Myocyte (in vitro differentiated cells): ENCODE data around the gene CDCA5. TPM values are rescaled to one million over a fixed set of nuclear protein-coding genes. Genes with fewer than 3 reads are reported as not detected.

Source experiments
- DNase-seq: peaks from one replicate; pipeline ENCODE4 v3.0.0-alpha.2; 2012; ENCODE audit warnings: low read depth
- polyA plus RNA-seq: library from polyadenylated mRNA; unstranded; fragments of >200 nt; gene quantifications from one replicate; pipeline ENCODE4 v1.2.1, GENCODE V29; 2012; ENCODE audit warnings: missing spikeins
- total RNA-seq: library from RNA; depleted of rRNA; stranded (reverse); fragments of >200 nt; gene quantifications from 2 replicates; pipeline ENCODE4 v1.2.3, GENCODE V29; 2014

CDCA5 gene
- total RNA-seq = 0.75 and 1.8 TPM in 2 replicates
- polyA plus RNA-seq = 1.3 TPM

DNA sequence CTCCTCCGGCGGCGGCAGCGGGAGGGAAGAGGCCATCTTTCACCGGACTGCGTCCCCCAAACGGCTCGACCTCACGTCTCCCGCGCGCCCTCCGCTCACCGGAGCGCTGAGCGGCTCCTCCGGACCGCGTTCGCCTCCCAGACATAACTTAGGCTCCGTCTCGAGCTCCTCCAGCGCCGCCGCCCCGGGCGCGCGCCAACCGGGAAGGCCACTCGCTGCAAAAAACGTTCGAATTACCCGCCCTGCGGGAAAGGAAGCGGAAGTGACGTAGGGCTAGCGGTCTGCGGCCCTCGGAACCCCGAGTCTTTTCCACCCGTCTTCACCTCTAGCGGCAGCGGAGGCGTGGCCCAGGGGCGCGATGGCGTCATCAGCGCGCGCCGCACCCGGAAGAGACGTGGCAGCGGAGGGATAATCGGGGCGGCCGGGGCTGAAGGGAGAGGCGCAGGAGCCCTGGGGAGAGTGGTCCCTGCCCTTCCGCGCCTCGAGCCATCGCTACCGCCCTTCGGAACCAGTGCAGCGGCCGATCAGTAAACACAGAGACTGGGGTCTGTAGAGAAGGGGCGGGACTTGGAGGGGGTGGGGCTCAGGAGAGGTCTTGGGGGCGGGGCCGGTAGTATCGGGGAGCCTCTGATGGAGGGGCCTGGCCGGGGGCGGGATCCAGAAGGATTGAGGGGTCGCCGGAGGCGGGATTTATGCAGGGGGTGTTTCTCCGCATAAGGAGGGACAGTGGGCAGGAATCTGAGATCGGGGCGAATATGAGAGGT lies at the start of gene CDCA5, which contains the start of gene ZFPL1:
TSS of gene CDCA5 (minus strand) at position 207 of the 764 bp plus-strand sequence. CDS start at position 145, 62 bp downstream.
TSS of gene ZFPL1 (plus strand) at position 389 of the 764 bp plus-strand sequence. CDS start 477 bp downstream, outside the sequence.
- peak; percentile 95 for DNase-seq

- no peak for DNase-seq
These were observed 49.3 kb upstream of the CDCA5 start for GRCh38 chr11:65132988-65133700.

DNA sequence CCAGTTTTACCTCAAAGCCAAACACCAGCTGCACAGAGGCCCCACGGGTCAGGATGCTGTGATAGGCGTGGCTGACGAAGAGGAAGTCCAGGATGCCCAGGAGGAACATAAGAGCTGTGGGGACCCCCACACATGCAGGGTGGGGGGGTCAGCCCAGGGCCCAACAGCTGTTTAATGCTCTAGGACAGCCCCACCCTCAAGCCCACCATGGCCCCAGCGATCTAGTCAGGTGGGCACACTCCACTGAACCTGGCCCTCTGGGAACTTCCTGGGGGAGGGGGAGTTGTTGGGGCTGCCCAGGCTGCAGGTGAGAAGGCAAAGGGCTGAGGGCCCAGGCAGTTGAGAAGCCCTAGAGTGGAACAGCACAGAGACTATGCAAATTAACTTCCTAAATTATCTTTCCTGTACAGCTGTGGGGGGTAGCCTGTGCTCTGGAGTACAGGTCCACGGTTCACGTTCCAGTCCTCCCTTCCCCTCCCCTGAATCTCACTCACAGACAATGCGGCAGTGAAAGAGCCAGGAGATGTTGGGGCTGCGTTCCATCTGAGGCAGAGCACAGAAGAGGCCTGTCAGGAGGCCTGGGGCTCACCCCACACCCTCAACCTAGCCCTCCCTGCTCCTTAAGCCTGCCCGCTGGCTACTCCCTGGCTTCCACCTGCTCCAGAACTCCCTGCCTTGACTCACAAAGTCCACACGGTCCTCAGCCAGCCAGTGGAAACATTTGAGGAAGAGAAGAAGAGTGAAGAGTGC lies 48.6 kb upstream of the CDCA5 start:
- no peak for DNase-seq

DNA sequence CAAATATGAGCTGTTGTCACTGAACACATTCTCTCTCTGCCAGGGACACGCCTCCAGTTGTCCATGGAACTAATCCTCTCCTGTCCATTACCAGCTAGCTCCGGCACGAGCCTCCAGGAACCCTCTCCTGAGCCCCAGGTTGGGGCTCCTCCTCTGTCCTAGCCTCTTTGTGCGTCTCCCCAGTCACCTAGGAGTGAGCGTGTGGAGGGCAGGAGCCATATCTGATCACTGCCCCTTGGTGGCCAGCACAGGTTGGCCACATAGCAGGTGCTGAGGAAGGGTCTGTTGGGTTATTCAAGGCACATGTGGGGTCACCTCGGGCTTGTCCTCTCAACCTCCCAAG lies 48.0 kb upstream of the CDCA5 start:
- DNase-seq = no peak

- DNase-seq = no peak
These were observed 47.6 kb upstream of the CDCA5 start for GRCh38 chr11:65131417-65131776.

GRCh38 chr11:65130631-65131416 lies 47.0 kb upstream of the CDCA5 start:
- DNase-seq = no peak

GRCh38 chr11:65129649-65130441 lies 46.0 kb upstream of the CDCA5 start:
- DNase-seq = no peak

GRCh38 chr11:65128182-65129145 lies 44.6 kb upstream of the CDCA5 start:
- DNase-seq = no peak

DNA sequence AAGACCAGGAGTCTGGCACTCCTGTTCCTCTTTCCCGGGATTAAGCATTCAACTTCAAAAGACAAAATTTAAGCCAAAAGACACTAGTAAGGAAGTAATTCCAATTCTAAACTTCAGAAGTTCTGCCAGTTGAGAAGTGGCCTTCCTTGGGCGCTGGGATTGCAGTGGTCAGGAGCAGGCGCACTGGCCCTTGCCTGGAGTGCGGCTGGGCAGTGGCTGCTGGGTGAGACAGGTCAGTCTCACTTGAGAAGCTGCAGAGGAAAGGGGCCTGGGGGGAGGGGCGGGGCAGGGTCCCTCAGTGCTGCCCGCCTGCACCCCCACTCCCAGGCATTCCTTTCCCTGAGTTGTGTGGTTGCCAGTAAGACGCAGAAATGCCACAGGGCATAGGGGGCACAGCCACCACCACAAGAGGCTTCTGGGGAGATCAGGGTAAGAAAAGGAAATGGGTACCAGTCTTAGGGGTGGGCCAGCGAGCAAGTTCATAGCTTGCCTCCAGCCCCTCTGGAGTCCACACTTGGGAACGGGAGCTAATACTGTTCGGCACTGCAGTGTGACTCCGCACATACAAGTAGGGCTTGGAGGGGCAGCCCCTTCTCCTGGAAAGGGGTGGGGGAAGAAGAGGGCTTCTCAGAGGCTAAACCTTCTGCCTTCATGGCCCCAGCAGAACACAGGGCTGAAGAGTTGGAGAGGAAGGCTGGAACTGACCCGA lies 43.8 kb upstream of the CDCA5 start:
- no peak for DNase-seq

DNA sequence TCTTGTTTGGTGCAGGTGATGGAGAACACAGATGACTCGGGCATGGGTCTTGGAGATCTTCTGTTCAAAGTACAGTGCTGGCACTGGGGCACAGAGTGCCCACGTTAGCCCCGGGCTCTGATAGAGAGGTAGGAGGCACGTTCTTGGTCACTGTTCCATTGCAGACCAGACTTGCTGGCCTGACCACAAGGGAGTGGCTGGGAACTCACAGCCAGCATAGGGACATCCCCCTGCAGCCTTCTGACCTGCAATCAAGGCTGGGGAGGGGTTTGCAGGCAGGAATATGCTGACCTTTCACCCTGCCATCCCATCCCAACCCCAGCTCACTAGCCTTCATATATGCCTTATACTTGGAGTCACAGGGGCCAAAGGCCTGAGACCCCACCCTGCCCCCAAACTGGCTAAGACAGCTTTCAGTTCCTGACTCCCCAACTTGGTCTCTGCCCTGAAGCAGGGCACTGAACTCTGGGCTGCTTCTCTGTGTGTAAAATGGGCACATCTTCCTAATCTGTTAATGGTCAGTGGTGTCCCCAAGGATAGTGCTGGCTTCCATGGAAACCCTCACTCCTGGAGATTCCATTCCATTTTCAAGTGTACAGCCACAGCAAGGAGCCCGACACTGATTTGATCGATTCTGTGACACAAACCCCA lies 42.9 kb upstream of the CDCA5 start:
- no peak for DNase-seq

- no peak for DNase-seq
These were observed 41.6 kb upstream of the CDCA5 start for GRCh38 chr11:65125197-65126056.

DNA sequence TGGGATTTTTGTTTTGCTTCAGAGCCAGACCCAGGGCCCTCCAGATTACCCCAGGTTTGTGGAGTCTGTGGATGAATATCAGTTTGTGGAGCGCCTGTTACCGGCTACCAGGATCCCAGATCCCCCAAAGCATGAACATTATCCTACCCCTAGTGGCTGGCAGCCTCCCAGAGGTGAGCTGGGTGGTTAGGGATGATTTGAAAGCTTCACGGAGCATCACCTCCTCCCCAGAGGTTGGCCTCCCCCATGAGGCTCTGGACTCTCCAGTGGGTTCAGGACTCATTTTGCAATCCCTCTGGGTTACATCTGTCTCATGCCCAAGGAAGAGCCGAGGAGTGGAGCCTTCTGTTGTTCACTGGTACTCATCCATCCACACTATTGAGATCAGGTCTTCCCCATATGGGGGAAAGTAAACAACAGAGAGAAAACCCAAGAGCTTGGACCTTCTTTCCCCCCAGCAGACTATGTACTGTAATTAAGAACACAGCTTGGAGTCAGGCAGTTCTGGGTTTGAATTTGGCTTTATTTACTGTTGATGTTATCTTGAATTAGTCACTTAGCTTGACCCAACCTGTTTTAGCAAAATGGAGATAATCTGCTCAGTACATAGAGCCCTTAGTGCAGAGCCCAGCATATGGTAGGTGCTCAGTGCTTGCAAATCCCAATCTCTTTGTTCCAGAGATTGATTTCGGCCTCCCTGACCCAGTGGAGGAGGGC lies 40.8 kb upstream of the CDCA5 start:
- DNase-seq = no peak

DNA sequence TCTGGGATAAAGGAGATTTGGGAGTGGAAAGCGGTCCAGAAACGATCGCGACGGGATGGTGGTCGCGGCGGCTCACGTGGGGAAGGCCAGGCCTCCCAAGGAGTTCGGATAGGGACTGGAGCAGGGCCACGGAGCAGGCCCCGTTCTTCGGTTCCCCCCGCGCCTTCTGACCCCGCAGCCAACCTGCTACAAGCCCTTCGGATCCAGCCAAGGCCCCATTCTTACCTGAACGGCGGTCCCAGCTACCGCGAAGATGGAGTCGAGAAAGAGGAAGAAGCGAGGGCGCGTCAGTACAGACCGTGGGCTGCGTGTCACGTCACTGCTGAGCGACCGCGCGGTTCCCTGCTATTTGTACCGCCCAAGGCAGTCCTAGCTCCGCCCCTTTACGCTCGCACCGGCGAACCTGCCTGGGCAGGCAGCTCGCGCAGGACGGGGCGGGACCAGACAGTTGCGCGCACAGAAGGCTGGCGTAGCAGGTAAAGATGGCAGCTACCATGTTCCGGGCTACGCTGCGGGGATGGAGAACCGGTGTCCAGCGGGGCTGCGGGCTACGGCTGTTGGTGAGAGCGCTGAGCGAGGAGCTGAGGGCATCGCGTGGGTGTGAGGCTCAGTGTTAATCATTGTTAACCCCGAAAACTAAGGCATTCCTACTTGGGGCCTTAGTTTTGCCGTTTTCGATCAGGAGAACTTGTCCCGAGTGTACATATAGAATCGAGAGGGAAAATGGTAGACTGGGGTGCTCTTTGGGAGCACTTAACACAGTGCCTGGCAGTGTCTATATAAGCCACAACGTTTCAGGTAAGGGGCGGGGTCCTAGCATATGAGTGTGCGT lies 38.2 kb upstream of the CDCA5 start, which contains the start of the genes FAU and MRPL49:
TSS of gene FAU (minus strand) at position 270 of the 832 bp plus-strand sequence. CDS start 321 bp downstream, outside the sequence.
TSS of gene MRPL49 (plus strand) at position 457 of the 832 bp plus-strand sequence. CDS start at position 483, 26 bp downstream.
- DNase-seq = peak; percentile 95

- no peak for DNase-seq
These were observed 37.6 kb upstream of the CDCA5 start for GRCh38 chr11:65121447-65121864.

DNA sequence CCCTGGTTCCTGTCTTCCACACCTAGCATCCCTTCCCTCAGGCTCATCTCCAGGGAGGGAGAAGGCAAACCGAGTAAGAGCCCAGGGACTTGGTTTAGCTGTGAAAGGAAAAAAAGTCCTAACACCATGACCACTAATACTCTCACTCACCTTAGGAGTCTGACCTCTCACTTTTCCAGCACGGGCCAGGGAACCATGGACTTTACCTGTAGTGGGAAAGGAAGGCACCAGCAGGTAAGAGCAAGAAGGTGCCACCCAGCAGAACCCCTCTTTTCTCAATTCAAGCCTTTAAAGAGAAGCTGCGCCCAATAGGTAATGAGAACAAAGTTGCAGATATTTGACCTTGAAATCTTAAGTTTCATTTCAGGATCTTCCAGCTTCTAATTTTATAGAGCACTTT lies 37.0 kb upstream of the CDCA5 start:
- DNase-seq = no peak
